Hepatocyte (in vitro differentiated cells): ENCODE measurements around the gene IRF5. TPM values are rescaled to one million over a fixed set of nuclear protein-coding genes. Genes with fewer than 3 reads are reported as not detected.
A peak's percentile ranks its signal among the peaks of the same experiment; 100 is the strongest.

Source experiments
- DNase-seq: peaks from one replicate; pipeline ENCODE4 v3.0.0-alpha.2; 2016; ENCODE audit warnings: low spot score
- H2AFZ ChIP-seq: fragments of 200-600 bp; sonication (generic); 2 replicates; pipeline ENCODE4 v1.6.0; 2016; ENCODE audit warnings: antibody characterized with exemption, mild to moderate bottlenecking
- H3K27ac ChIP-seq: fragments of 200-600 bp; sonication (generic); 2 replicates; pipeline ENCODE4 v1.5.1; 2016; ENCODE audit warnings: mild to moderate bottlenecking
- H3K27me3 ChIP-seq: fragments of 200-600 bp; sonication (generic); 2 replicates; pipeline ENCODE4 v1.6.1; 2016
- H3K36me3 ChIP-seq: fragments of 200-600 bp; sonication (generic); replicated peaks from 2 replicates; pipeline ENCODE4 v1.5.1; 2016; ENCODE audit warnings: low read depth; ENCODE audit not compliant: insufficient read depth
- H3K4me1 ChIP-seq: fragments of 200-600 bp; sonication (generic); 2 replicates; pipeline ENCODE4 v1.5.1; 2016; ENCODE audit warnings: mild to moderate bottlenecking, moderate library complexity; ENCODE audit not compliant: insufficient read depth
- H3K4me2 ChIP-seq: fragments of 200-600 bp; sonication (generic); 2 replicates; pipeline ENCODE4 v1.6.0; 2016
- H3K4me3 ChIP-seq: fragments of 200-600 bp; sonication (generic); 2 replicates; pipeline ENCODE4 v1.5.1; 2016; ENCODE audit warnings: mild to moderate bottlenecking
- H3K79me2 ChIP-seq: fragments of 200-600 bp; sonication (generic); 2 replicates; pipeline ENCODE4 v1.6.0; 2017; ENCODE audit warnings: mild to moderate bottlenecking
- H3K9me2 ChIP-seq: fragments of 200-600 bp; sonication (generic); replicated peaks from 2 replicates; pipeline ENCODE4 v1.6.0; 2017; ENCODE audit warnings: mild to moderate bottlenecking; ENCODE audit not compliant: insufficient read depth
- H3K9me3 ChIP-seq: fragments of 200-600 bp; sonication (generic); 2 replicates; pipeline ENCODE4 v1.5.1; 2016; ENCODE audit warnings: low read depth, mild to moderate bottlenecking
- H4K20me1 ChIP-seq: fragments of 200-600 bp; sonication (generic); 2 replicates; pipeline ENCODE4 v1.6.0; 2016; ENCODE audit warnings: mild to moderate bottlenecking; ENCODE audit not compliant: insufficient read depth, poor library complexity, severe bottlenecking
- EZH2 ChIP-seq: fragments of 200-600 bp; sonication (generic); IDR thresholded peaks from 2 replicates; pipeline ENCODE4 v1.6.1; 2016; ENCODE audit warnings: antibody characterized with exemption, mild to moderate bottlenecking, borderline replicate concordance
- EZH2phosphoT487 ChIP-seq: fragments of 200-600 bp; sonication (generic); IDR thresholded peaks from one replicate; pipeline ENCODE4 v1.6.1; 2018; ENCODE audit warnings: antibody characterized with exemption, mild to moderate bottlenecking, low read depth, moderate library complexity; ENCODE audit not compliant: unreplicated experiment, severe bottlenecking
- WGBS: methylation state at CpG from one replicate; pipeline ENCODE4 v1.1.6; 2016; ENCODE audit warnings: low lambda C conversion rate; ENCODE audit errors: missing lambda C conversion rate; 5-methylcytosine and 5-hydroxymethylcytosine counted together
- polyA plus RNA-seq: library from polyadenylated mRNA; unstranded; fragments of >200 nt; fragmentation: Nextera tagmentation; extraction: Ambion mirVana; gene quantifications from 2 replicates; pipeline ENCODE4 v1.2.1, GENCODE V29; 2016
- total RNA-seq: library from RNA; depleted of rRNA; stranded (reverse); fragments of >200 nt; gene quantifications from 2 replicates; pipeline ENCODE4 v1.2.3, GENCODE V29; 2014
- TF ChIP-seq, protein P1 (sequence below): fragments of 200-600 bp; sonication (generic); IDR thresholded peaks from 2 replicates; pipeline ENCODE4 v1.5.1; 2016; ENCODE audit warnings: antibody characterized with exemption, mild to moderate bottlenecking; ENCODE audit not compliant: poor library complexity

IRF5 gene
- total and polyA plus RNA-seq, 2 experiments from 2014 or later: 0.73 TPM; not detected in 1

- no peaks in the 10 kb centered on the region for H3K9me3 ChIP-seq
- no peak for TF ChIP-seq EZH2phosphoT487
- TF ChIP-seq EZH2: no peak
- TF ChIP-seq, protein P1, sequence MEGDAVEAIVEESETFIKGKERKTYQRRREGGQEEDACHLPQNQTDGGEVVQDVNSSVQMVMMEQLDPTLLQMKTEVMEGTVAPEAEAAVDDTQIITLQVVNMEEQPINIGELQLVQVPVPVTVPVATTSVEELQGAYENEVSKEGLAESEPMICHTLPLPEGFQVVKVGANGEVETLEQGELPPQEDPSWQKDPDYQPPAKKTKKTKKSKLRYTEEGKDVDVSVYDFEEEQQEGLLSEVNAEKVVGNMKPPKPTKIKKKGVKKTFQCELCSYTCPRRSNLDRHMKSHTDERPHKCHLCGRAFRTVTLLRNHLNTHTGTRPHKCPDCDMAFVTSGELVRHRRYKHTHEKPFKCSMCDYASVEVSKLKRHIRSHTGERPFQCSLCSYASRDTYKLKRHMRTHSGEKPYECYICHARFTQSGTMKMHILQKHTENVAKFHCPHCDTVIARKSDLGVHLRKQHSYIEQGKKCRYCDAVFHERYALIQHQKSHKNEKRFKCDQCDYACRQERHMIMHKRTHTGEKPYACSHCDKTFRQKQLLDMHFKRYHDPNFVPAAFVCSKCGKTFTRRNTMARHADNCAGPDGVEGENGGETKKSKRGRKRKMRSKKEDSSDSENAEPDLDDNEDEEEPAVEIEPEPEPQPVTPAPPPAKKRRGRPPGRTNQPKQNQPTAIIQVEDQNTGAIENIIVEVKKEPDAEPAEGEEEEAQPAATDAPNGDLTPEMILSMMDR: no peak
- H3K27me3 ChIP-seq: peaks cover 63% of the 10 kb centered on the region
- H3K4me3 ChIP-seq: no peak overlapping the region
- H4K20me1 ChIP-seq: no peaks in the 10 kb centered on the region
- H3K27ac ChIP-seq: no peak overlapping the region
- no peak overlapping the region for H2AFZ ChIP-seq
- peaks cover 9% of the 10 kb centered on the region for H3K4me1 ChIP-seq
- no peaks in the 10 kb centered on the region for H3K79me2 ChIP-seq
- peak overlapping the region; percentile 76 for H3K4me2 ChIP-seq
- no peaks in the 10 kb centered on the region for H3K36me3 ChIP-seq
- H3K9me2 ChIP-seq: no peaks in the 10 kb centered on the region
- no peak for DNase-seq
- WGBS: 46% methylated on average over 7 of the region's 11 CpGs
Measured at GRCh38 chr7:128914566-128915151, 23.1 kb upstream of the IRF5 start.

- Histone ChIP-seq H4K20me1 (no peaks in the 10 kb centered on the region), H3K4me1 (peaks cover 6% of the 10 kb centered on the region), H3K4me3 (no peak overlapping the region), H3K27ac (no peak overlapping the region), H3K9me2 (no peaks in the 10 kb centered on the region), H2AFZ (no peak overlapping the region), H3K79me2 (no peaks in the 10 kb centered on the region), H3K9me3 (no peaks in the 10 kb centered on the region), H3K4me2 (peak overlapping the region; percentile 76), H3K27me3 (peaks cover 68% of the 10 kb centered on the region), H3K36me3 (no peaks in the 10 kb centered on the region)
- 15% methylated on average over 24 of the region's 34 CpGs for WGBS
- TF ChIP-seq, protein P1: no peak
- TF ChIP-seq EZH2 (peak; percentile 70), EZH2phosphoT487 (peak; percentile 61)
- DNase-seq: no peak
Measured at GRCh38 chr7:128915271-128915819, 22.4 kb upstream of the IRF5 start.

DNA sequence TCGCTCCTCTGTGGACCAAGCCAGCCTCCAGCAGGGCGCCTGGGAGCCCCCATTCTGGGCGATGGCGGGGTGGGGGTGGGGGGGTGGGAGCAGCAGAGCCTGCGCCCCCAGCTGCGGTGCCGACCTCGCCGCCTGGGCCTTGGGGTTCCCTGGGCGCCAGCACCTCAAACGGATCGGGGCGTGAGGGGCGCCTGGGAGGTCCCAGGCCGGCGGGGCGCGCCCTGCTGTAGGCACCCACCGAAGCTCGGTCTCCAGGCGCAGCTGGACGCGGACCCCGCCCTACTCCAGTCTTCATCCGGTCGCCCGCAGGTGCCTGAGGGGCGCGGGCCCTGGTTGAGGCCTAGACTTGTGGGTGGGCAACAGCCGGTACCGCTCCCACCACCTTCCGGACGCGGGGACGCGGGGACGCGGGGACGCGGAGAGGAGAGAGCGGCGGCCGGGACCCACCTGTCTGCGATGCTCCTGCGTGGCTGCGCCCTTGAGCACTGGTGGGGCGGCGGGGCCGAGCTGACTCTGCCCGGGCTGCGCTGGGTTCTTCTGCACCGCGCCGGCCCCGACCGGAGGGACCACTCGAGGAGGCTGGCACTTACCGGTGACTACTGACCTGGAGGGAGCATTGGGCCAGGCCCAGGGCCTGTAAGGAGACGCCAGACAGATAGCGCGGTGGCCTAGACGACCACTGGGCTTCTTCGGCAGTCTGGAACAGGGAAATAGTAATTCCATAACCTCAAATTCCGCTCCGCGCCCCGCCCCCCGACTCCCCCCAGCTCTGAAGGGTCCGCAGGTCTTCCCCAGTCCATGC lies 21.7 kb upstream of the IRF5 start:
- Histone ChIP-seq H4K20me1 (no peaks in the 10 kb centered on the region), H3K36me3 (no peaks in the 10 kb centered on the region), H3K27me3 (peaks cover 69% of the 10 kb centered on the region), H3K27ac (no peak overlapping the region), H3K4me3 (no peak overlapping the region), H3K4me2 (peak overlapping the region; percentile 76), H3K9me2 (no peaks in the 10 kb centered on the region), H2AFZ (no peak overlapping the region), H3K9me3 (no peaks in the 10 kb centered on the region), H3K79me2 (no peaks in the 10 kb centered on the region), H3K4me1 (no peaks in the 10 kb centered on the region)
- TF ChIP-seq, protein P1: no peak
- no peak for TF ChIP-seq EZH2
- no peak for TF ChIP-seq EZH2phosphoT487
- DNase-seq: no peak
- 39% methylated on average over 50 of the region's 69 CpGs for WGBS
